Calu3 (cell line): ENCODE measurements around the gene SDC4. TPM values are rescaled to one million over a fixed set of nuclear protein-coding genes. Genes with fewer than 3 reads are reported as not detected.

Source experiments
- BruUV-seq: library from RNA; stranded (reverse); fragments of 400-500 nt; replicated peaks from 2 replicates; lab custom pipeline; 2021; lab: Mats Ljungman, UMichigan
- CTCF ChIA-PET: fragments of 300-600 bp; sonication (Branson Sonifier 250); formaldehyde crosslinking; loops from one replicate; lab custom pipeline; 2022; ENCODE audit warnings: antibody characterized with exemption; lab: Charles Lee
- DNase-seq: peaks from one replicate; pipeline ENCODE4 v3.0.0; 2022
- H3K27ac Mint-ChIP-seq: one replicate; pipeline ENCODE4 v1.8.0; 2022; ENCODE audit warnings: mixed read lengths; ENCODE audit not compliant: unreplicated experiment
- H3K27me3 Mint-ChIP-seq: one replicate; pipeline ENCODE4 v1.8.0; 2022; ENCODE audit warnings: mixed read lengths; ENCODE audit not compliant: unreplicated experiment
- H3K36me3 Mint-ChIP-seq: one replicate; pipeline ENCODE4 v1.8.0; 2022; ENCODE audit warnings: mild to moderate bottlenecking, moderate library complexity, mixed read lengths; ENCODE audit not compliant: insufficient read depth, unreplicated experiment
- H3K4me1 Mint-ChIP-seq: one replicate; pipeline ENCODE4 v1.8.0; 2022; ENCODE audit warnings: mild to moderate bottlenecking, low read depth, mixed read lengths; ENCODE audit not compliant: unreplicated experiment
- H3K4me3 Mint-ChIP-seq: one replicate; pipeline ENCODE4 v1.8.0; 2022; ENCODE audit warnings: mild to moderate bottlenecking, low read depth, moderate library complexity, mixed read lengths; ENCODE audit not compliant: unreplicated experiment
- H3K9me3 Mint-ChIP-seq: one replicate; pipeline ENCODE4 v1.8.0; 2022; ENCODE audit warnings: low read depth, mixed read lengths; ENCODE audit not compliant: unreplicated experiment
- intact Hi-C: fragments of 100-400 bp; cut with micrococcal nuclease; formaldehyde crosslinking; loops from one replicate; pipeline ENCODE4 v1.10.0; 2022; ENCODE audit not compliant: unreplicated experiment
- total RNA-seq: library from RNA; stranded (reverse); gene quantifications from 2 replicates; pipeline ENCODE4 v1.2.3, GENCODE V29; 2022
- TF ChIP-seq, protein P1 (sequence below): fragments of 200-600 bp; IDR thresholded peaks from one replicate; pipeline ENCODE4 v1.8.0; 2022; ENCODE audit warnings: antibody characterized with exemption; ENCODE audit not compliant: unreplicated experiment

Gene SDC4
- total RNA-seq, 1 experiment from 2014 or later, result 238 TPM

DNA sequence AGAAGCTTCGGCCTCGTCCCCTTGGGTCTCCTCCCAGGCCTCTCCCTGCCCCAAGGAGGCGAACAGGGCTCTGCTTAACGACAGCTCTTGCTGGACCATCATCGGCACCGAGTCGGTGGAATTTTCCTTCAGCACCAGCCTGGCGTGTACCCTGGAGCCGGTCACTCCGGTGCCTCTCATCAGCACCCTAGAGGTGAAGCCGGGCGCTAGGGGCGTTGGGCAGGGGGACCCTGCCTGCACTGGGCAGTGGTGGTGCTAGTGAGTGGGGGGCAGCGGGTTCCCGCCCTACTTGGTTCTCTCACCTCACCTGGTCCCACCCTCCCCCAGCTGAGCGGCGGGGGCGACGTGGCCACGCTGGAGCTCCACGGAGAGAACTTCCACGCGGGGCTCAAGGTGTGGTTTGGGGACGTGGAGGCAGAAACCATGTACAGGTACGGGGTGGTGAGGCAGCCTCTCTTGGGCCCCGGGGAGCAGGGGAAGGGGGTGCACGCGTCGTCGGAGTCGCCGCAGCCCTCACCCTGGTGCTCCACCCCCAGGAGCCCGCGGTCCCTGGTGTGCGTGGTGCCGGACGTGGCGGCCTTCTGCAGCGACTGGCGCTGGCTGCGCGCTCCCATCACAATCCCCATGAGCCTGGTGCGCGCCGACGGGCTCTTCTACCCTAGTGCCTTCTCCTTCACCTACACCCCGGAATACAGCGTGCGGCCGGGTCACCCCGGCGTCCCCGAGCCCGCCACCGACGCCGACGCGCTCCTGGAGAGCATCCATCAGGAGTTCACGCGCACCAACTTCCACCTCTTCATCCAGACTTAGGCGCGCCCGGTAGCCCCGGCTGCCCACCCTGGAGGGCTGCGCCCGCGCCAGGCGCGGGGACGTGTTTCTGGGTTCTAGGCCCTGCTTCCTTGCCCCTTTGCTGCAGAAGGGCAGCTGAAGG, 31.8 kb downstream of the SDC4 start:
- Mint-ChIP-seq H3K36me3 (no peaks in the 10 kb centered on the region), H3K4me3 (no peak overlapping the region), H3K27ac (no peak overlapping the region), H3K27me3 (peaks cover 79% of the 10 kb centered on the region), H3K4me1 (peaks cover under 1% of the 10 kb centered on the region), H3K9me3 (no peaks in the 10 kb centered on the region)
- CTCF ChIA-PET, result interaction anchor here (0.6 to 1.0 kb wide), 3 partner anchors 47 to 912 kb away, joined by 3 to 7 read pairs (median 3); no protein-coding TSS in a partner anchor
- intact Hi-C loops, result no loop called here
- DNase-seq, result no peak
- TF ChIP-seq, protein P1, sequence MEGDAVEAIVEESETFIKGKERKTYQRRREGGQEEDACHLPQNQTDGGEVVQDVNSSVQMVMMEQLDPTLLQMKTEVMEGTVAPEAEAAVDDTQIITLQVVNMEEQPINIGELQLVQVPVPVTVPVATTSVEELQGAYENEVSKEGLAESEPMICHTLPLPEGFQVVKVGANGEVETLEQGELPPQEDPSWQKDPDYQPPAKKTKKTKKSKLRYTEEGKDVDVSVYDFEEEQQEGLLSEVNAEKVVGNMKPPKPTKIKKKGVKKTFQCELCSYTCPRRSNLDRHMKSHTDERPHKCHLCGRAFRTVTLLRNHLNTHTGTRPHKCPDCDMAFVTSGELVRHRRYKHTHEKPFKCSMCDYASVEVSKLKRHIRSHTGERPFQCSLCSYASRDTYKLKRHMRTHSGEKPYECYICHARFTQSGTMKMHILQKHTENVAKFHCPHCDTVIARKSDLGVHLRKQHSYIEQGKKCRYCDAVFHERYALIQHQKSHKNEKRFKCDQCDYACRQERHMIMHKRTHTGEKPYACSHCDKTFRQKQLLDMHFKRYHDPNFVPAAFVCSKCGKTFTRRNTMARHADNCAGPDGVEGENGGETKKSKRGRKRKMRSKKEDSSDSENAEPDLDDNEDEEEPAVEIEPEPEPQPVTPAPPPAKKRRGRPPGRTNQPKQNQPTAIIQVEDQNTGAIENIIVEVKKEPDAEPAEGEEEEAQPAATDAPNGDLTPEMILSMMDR, result no peak
- BruUV-seq, result no TSS peak

GRCh38 chr20:45315672-45316071, 32.6 kb downstream of the SDC4 start:
- Mint-ChIP-seq H3K36me3 (no peaks in the 10 kb centered on the region), H3K27ac (no peak overlapping the region), H3K4me3 (no peak overlapping the region), H3K9me3 (no peaks in the 10 kb centered on the region), H3K27me3 (peaks cover 87% of the 10 kb centered on the region), H3K4me1 (no peaks in the 10 kb centered on the region)
- no peak for DNase-seq
- TF ChIP-seq, protein P1, result no peak
- intact Hi-C loops, result no loop called here
- no TSS peak for BruUV-seq
- CTCF ChIA-PET, result interaction anchor here (0.6 to 0.9 kb wide), 6 partner anchors 16 to 913 kb away, joined by 3 to 6 read pairs (median 4); no protein-coding TSS in a partner anchor

GRCh38 chr20:45313943-45314342, 34.3 kb downstream of the SDC4 start:
- Mint-ChIP-seq H3K27ac (no peak overlapping the region), H3K27me3 (peaks cover 97% of the 10 kb centered on the region), H3K9me3 (no peaks in the 10 kb centered on the region), H3K4me3 (no peak overlapping the region), H3K4me1 (no peaks in the 10 kb centered on the region), H3K36me3 (no peaks in the 10 kb centered on the region)
- no peak for DNase-seq
- TF ChIP-seq, protein P1, result no peak
- BruUV-seq, result no TSS peak
- intact Hi-C loops, result no loop called here
- CTCF ChIA-PET, result interaction anchor here (1.0 to 3.8 kb wide), 2 partner anchors 20 to 92 kb away, joined by 3 to 22 read pairs; no protein-coding TSS in a partner anchor

DNA sequence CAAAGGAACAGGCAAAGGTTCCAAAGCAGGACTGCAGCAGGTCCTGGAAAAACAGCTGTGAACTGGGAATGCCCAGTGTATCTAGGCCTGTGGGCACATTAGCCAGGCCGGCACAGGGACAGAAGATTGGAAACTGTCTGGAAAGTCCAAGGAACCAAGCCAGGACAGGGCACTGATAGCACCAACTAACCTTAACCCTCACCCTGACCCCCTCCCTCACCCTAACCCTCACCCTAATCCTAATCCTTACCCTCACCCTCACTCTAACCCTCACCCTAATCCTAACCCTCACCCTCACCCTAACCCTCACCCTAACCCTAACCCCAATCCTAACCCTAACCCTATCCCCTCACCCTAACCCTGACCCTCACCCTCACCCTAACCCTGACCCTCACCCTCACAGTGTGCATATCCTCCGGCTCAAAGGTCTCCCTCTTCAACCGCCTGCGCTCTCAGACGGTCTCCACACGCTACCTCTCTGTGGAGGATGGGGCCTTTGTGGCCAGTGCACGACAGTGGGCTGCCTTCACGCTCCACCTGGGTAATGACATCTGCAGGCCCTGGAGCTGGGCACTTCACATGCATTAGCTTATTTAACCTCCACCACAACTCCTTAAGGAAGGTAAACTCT, 35.0 kb downstream of the SDC4 start:
- Mint-ChIP-seq H3K4me1 (no peaks in the 10 kb centered on the region), H3K4me3 (no peak overlapping the region), H3K9me3 (no peaks in the 10 kb centered on the region), H3K27ac (no peak overlapping the region), H3K27me3 (peaks cover 97% of the 10 kb centered on the region), H3K36me3 (no peaks in the 10 kb centered on the region)
- CTCF ChIA-PET, result interaction anchor here (0.6 to 3.8 kb wide), 6 partner anchors 10 to 198 kb away, joined by 3 to 22 read pairs (median 4); no protein-coding TSS in a partner anchor
- intact Hi-C loops, result no loop called here
- TF ChIP-seq, protein P1, result no peak
- BruUV-seq, result no TSS peak
- DNase-seq, result no peak
